Erythroblast (primary cell): ENCODE results near the gene SYT5.

ENCODE experiments used
- GATA1 ChIP-seq: IDR thresholded peaks from 2 replicates; pipeline ENCODE4 v1.6.1; 2011; ENCODE audit warnings: low read depth, mild to moderate bottlenecking, control low read depth, low read length, moderate library complexity
- POLR2A ChIP-seq: IDR thresholded peaks from 2 replicates; pipeline ENCODE4 v1.6.1; 2011; ENCODE audit warnings: mild to moderate bottlenecking, low read length

GRCh38 chr19:55145232-55145631, 34.9 kb downstream of the SYT5 start:
- TF ChIP-seq POLR2A = no peak
- no peak for TF ChIP-seq GATA1
